H1 (cell line): ENCODE measurements around the gene PBX3. TPM values are rescaled to one million over a fixed set of nuclear protein-coding genes. Genes with fewer than 3 reads are reported as not detected.

Experiments
- CTCF ChIA-PET: fragments of 300-600 bp; sonication (Branson Sonifier 250); formaldehyde crosslinking; loops from one replicate; lab custom pipeline; 2021; ENCODE audit not compliant: partially characterized antibody; lab: Charles Lee
- POLR2A ChIA-PET: fragments of 300-600 bp; sonication (Branson Sonifier 250); formaldehyde crosslinking; loops from one replicate; lab custom pipeline; 2021; ENCODE audit warnings: inconsistent platforms; ENCODE audit not compliant: partially characterized antibody; lab: Charles Lee
- DNase-seq, 2 experiments: peaks; one replicate each; pipeline versions ENCODE4 v3.0.0 to v3.0.0-alpha.2; 2010 to 2022; ENCODE audit warnings: low spot score in 2 of 2, low read depth in 1 of 2, mixed read lengths in 1 of 2
- FAIRE-seq: peaks from 2 replicates; lab custom pipeline; 2011; peaks lifted over from hg19 to GRCh38; lab: Jason Lieb, UNC
- H2AFZ ChIP-seq: 2 replicates; pipeline ENCODE4 v1.8.1; 2012; ENCODE audit warnings: low read length, inconsistent platforms
- H2AK5ac ChIP-seq: 2 replicates; pipeline ENCODE4 v1.6.1; 2013; ENCODE audit warnings: low read depth, low read length
- H2BK120ac ChIP-seq: replicated peaks from 2 replicates; pipeline ENCODE3; 2013; ENCODE audit warnings: low read depth, low read length, inconsistent platforms
- H2BK12ac ChIP-seq: 2 replicates; pipeline ENCODE4 v1.6.1; 2013; ENCODE audit warnings: low read depth, low read length
- H2BK15ac ChIP-seq: 2 replicates; pipeline ENCODE4 v1.6.1; 2013; ENCODE audit warnings: low read length
- H2BK20ac ChIP-seq: 2 replicates; pipeline ENCODE4 v1.6.1; 2013; ENCODE audit warnings: low read length
- H2BK5ac ChIP-seq: 2 replicates; pipeline ENCODE4 v1.6.1; 2013; ENCODE audit warnings: low read depth, low read length
- H3K14ac ChIP-seq: 2 replicates; pipeline ENCODE4 v1.6.1; 2013; ENCODE audit warnings: inconsistent platforms; ENCODE audit not compliant: insufficient read length
- H3K18ac ChIP-seq: 2 replicates; pipeline ENCODE4 v1.6.1; 2013; ENCODE audit warnings: low read length; ENCODE audit errors: extremely low read depth
- H3K23ac ChIP-seq: 2 replicates; pipeline ENCODE4 v1.6.1; 2013; ENCODE audit warnings: inconsistent platforms; ENCODE audit not compliant: insufficient read length
- H3K23me2 ChIP-seq: 2 replicates; pipeline ENCODE4 v1.6.1; 2013; ENCODE audit warnings: low read depth, low read length
- H3K27ac ChIP-seq: 2 replicates; pipeline ENCODE4 v1.6.1; 2011; ENCODE audit warnings: low read depth, low read length, inconsistent platforms
- H3K27me3 ChIP-seq, 4 experiments: replicated peaks in 1 of 4; 1 replicate in 1 of 4; 2 replicates in 3 of 4; pipeline versions ENCODE4 v1.6.1 to v1.8.1; 2011 to 2013; ENCODE audit warnings: low read length in 3 of 4, mild to moderate bottlenecking in 3 of 4, inconsistent platforms in 2 of 4, mixed read lengths in 2 of 4, moderate library complexity in 1 of 4; ENCODE audit not compliant: control insufficient read depth in 3 of 4, insufficient read depth in 3 of 4; ENCODE audit errors: extremely low read depth in 1 of 4
- H3K36me3 ChIP-seq, 4 experiments: 2 replicates each; pipeline versions ENCODE4 v1.6.1 to v1.8.1; 2011 to 2013; ENCODE audit warnings: mild to moderate bottlenecking in 4 of 4, low read length in 3 of 4, moderate library complexity in 2 of 4, control low read depth in 1 of 4, inconsistent platforms in 1 of 4; ENCODE audit not compliant: insufficient read depth in 4 of 4, control insufficient read depth in 2 of 4
- H3K4ac ChIP-seq: replicated peaks from 2 replicates; pipeline ENCODE3; 2013; ENCODE audit warnings: low read length, low read depth, mixed read lengths, inconsistent platforms; ENCODE audit not compliant: insufficient read length
- H3K4me1 ChIP-seq, 4 experiments: replicated peaks in 1 of 4; 1 replicate in 1 of 4; 2 replicates in 3 of 4; pipeline versions ENCODE4 v1.6.1 to v1.8.1; 2011 to 2013; ENCODE audit warnings: low read length in 3 of 4, inconsistent platforms in 2 of 4, mixed read lengths in 1 of 4; ENCODE audit not compliant: insufficient read depth in 4 of 4, control insufficient read depth in 3 of 4
- H3K4me2 ChIP-seq, 2 experiments: 2 replicates each; pipeline versions ENCODE4 v1.6.1 to v1.8.1; 2011 to 2013; ENCODE audit warnings: low read depth in 2 of 2, low read length in 2 of 2, control low read depth in 1 of 2, inconsistent platforms in 1 of 2, mild to moderate bottlenecking in 1 of 2; ENCODE audit not compliant: insufficient read depth in 1 of 2
- H3K4me3 ChIP-seq, 4 experiments: fragments of 200-600, 300-600 bp in 1 of 4; sonication (generic), shearing (Covaris generic), sonication (Bioruptor Twin) in 1 of 4; 2 replicates each; pipeline versions ENCODE4 v1.5.1 to v1.8.1; 2011 to 2016; ENCODE audit warnings: low read length in 4 of 4, low read depth in 3 of 4, control low read depth in 2 of 4, inconsistent platforms in 2 of 4, mild to moderate bottlenecking in 2 of 4, mixed read lengths in 1 of 4, moderate library complexity in 1 of 4; ENCODE audit not compliant: insufficient read depth in 2 of 4; ENCODE audit errors: extremely low read depth in 1 of 4
- H3K56ac ChIP-seq: replicated peaks from 2 replicates; pipeline ENCODE3; 2013; ENCODE audit warnings: low read depth, mild to moderate bottlenecking, mixed read lengths, low read length, inconsistent platforms; ENCODE audit not compliant: insufficient read length
- H3K79me1 ChIP-seq: 2 replicates; pipeline ENCODE4 v1.6.1; 2013; ENCODE audit warnings: low read depth, low read length, control low read depth
- H3K79me2 ChIP-seq, 2 experiments: 2 replicates each; pipeline versions ENCODE4 v1.6.1 to v1.8.1; 2012 to 2013; ENCODE audit warnings: low read length in 2 of 2, mild to moderate bottlenecking in 2 of 2, inconsistent platforms in 1 of 2; ENCODE audit not compliant: insufficient read depth in 2 of 2, control insufficient read depth in 1 of 2
- H3K9ac ChIP-seq, 4 experiments: replicated peaks in 1 of 4; 1 replicate in 1 of 4; 2 replicates in 3 of 4; pipeline versions ENCODE4 v1.6.1 to v1.8.1; 2011 to 2013; ENCODE audit warnings: low read depth in 3 of 4, low read length in 3 of 4, control low read depth in 2 of 4, mild to moderate bottlenecking in 2 of 4, moderate library complexity in 2 of 4, inconsistent platforms in 1 of 4; ENCODE audit errors: extremely low read depth in 1 of 4
- H3K9me3 ChIP-seq, 2 experiments: 2 replicates each; pipeline versions ENCODE4 v1.6.1 to v1.8.1; 2012 to 2013; ENCODE audit warnings: mild to moderate bottlenecking in 2 of 2, moderate library complexity in 2 of 2, control low read depth in 1 of 2, inconsistent platforms in 1 of 2, low read depth in 1 of 2, low read length in 1 of 2, mixed read lengths in 1 of 2; ENCODE audit not compliant: insufficient read depth in 2 of 2
- H4K20me1 ChIP-seq, 2 experiments: replicated peaks in 1 of 2; 2 replicates each; pipeline versions ENCODE3 to v1.8.1; 2011 to 2013; ENCODE audit warnings: inconsistent platforms in 2 of 2, low read length in 2 of 2, mild to moderate bottlenecking in 1 of 2; ENCODE audit not compliant: insufficient read depth in 2 of 2, control insufficient read depth in 1 of 2
- H4K5ac ChIP-seq: 2 replicates; pipeline ENCODE4 v1.6.1; 2013; ENCODE audit warnings: low read length, low read depth, mixed read lengths, inconsistent platforms; ENCODE audit not compliant: insufficient read length
- H4K8ac ChIP-seq: 2 replicates; pipeline ENCODE4 v1.8.0; 2013; ENCODE audit warnings: mild to moderate bottlenecking, moderate library complexity, low read length, inconsistent platforms; ENCODE audit not compliant: insufficient read depth; ENCODE audit errors: extremely low read depth
- H4K91ac ChIP-seq: replicated peaks from 2 replicates; pipeline ENCODE3; 2013; ENCODE audit warnings: low read length, mixed read lengths, inconsistent platforms; ENCODE audit not compliant: insufficient read length
- BRCA1 ChIP-seq: IDR thresholded peaks from 2 replicates; pipeline ENCODE4 v1.6.1; 2012; ENCODE audit warnings: low read depth, low read length, improper control_type of control experiment
- CBX5 ChIP-seq: fragments of 300-800, 300-1000 bp; sonication (generic); IDR thresholded peaks from 2 replicates; pipeline ENCODE4 v1.7.1; 2016; ENCODE audit warnings: antibody characterized with exemption, low read length, low read depth
- CTBP2 ChIP-seq: IDR thresholded peaks from 2 replicates; pipeline ENCODE4 v1.7.0; 2011; ENCODE audit warnings: borderline replicate concordance, mild to moderate bottlenecking, moderate library complexity, mixed read lengths, low read length; ENCODE audit not compliant: insufficient read depth, insufficient read length
- EGR1 ChIP-seq: IDR thresholded peaks from 2 replicates; pipeline ENCODE4 v1.6.1; 2011; ENCODE audit warnings: low read depth, low read length, borderline replicate concordance
- GABPA ChIP-seq: IDR thresholded peaks from 2 replicates; pipeline ENCODE4 v1.6.1; 2011; ENCODE audit warnings: mild to moderate bottlenecking, low read length, moderate library complexity, borderline replicate concordance; ENCODE audit not compliant: insufficient read depth
- HDAC2 ChIP-seq, 2 experiments: fragments of 300-600 bp in 1 of 2; sonication (generic) in 1 of 2; IDR thresholded peaks; 2 replicates each; pipeline ENCODE4 v1.6.1; 2011 to 2012; ENCODE audit warnings: low read depth in 2 of 2, low read length in 2 of 2, mild to moderate bottlenecking in 2 of 2, moderate library complexity in 2 of 2, borderline replicate concordance in 1 of 2, inconsistent platforms in 1 of 2
- KDM1A ChIP-seq: fragments of 200-600, 300-600 bp; sonication (generic); IDR thresholded peaks from 2 replicates; pipeline ENCODE4 v1.7.1; 2016; ENCODE audit warnings: mild to moderate bottlenecking, low read length, borderline replicate concordance
- MAFK ChIP-seq: IDR thresholded peaks from 2 replicates; pipeline ENCODE4 v1.6.1; 2012; ENCODE audit warnings: low read depth, mild to moderate bottlenecking, improper control_type of control experiment, low read length
- RXRA ChIP-seq: IDR thresholded peaks from 2 replicates; pipeline ENCODE4 v1.6.1; 2011; ENCODE audit warnings: low read depth, mild to moderate bottlenecking, low read length, moderate library complexity; ENCODE audit not compliant: insufficient read depth
- SP2 ChIP-seq: IDR thresholded peaks from 2 replicates; pipeline ENCODE4 v1.6.1; 2012; ENCODE audit warnings: mild to moderate bottlenecking, low read length, inconsistent platforms
- TBP ChIP-seq: IDR thresholded peaks from 2 replicates; pipeline ENCODE4 v1.6.1; 2011; ENCODE audit warnings: low read depth, low read length, improper control_type of control experiment
- WGBS, 2 experiments: shearing (Covaris generic) in 1 of 2; methylation state at CpG; one replicate each; pipeline versions ENCODE4 v1.1.6 to v1.1.7; 2013 to 2015; ENCODE audit warnings: low lambda C conversion rate in 2 of 2, mixed read lengths in 2 of 2, inconsistent platforms in 1 of 2, low coverage in 1 of 2, missing lambda C conversion rate in 1 of 2; ENCODE audit not compliant: insufficient replicate concordance in 2 of 2, insufficient coverage in 1 of 2, insufficient read length in 1 of 2; ENCODE audit errors: extremely low coverage in 1 of 2, missing lambda C conversion rate in 1 of 2; 5-methylcytosine and 5-hydroxymethylcytosine counted together
- polyA plus RNA-seq, 7 experiments: library from polyadenylated mRNA; depleted of rRNA in 3 of 7; stranded (reverse) in 5 of 7; unstranded in 2 of 7; fragments of >200 nt in 5 of 7; fragments of 200-250 nt in 2 of 7; gene quantifications; 1 replicate in 5 of 7; 2 replicates in 1 of 7; 4 replicates in 1 of 7; pipeline versions ENCODE4 v1.2.1 to v1.2.3, GENCODE V29; 2011 to 2013; ENCODE audit warnings: missing spikeins in 2 of 7, mixed read lengths in 2 of 7
- total RNA-seq: library from RNA; stranded (reverse); fragmentation: NEBNext Ultra II Directional; extraction: Animal tissue kit (Norgen Biotek cat#: 25700); gene quantifications from 2 replicates; pipeline ENCODE4 v1.2.1, GENCODE V29; 2021
- TF ChIP-seq, protein P1 (sequence below): IDR thresholded peaks from 2 replicates; pipeline ENCODE4 v1.6.1; 2012; ENCODE audit warnings: inconsistent platforms

PBX3 gene
- total and polyA plus RNA-seq, 2 of the 8 experiments (the other 6 are each of a cell fraction or from before 2014, with no cell fraction given), result 22.7 to 44.3 TPM

DNA sequence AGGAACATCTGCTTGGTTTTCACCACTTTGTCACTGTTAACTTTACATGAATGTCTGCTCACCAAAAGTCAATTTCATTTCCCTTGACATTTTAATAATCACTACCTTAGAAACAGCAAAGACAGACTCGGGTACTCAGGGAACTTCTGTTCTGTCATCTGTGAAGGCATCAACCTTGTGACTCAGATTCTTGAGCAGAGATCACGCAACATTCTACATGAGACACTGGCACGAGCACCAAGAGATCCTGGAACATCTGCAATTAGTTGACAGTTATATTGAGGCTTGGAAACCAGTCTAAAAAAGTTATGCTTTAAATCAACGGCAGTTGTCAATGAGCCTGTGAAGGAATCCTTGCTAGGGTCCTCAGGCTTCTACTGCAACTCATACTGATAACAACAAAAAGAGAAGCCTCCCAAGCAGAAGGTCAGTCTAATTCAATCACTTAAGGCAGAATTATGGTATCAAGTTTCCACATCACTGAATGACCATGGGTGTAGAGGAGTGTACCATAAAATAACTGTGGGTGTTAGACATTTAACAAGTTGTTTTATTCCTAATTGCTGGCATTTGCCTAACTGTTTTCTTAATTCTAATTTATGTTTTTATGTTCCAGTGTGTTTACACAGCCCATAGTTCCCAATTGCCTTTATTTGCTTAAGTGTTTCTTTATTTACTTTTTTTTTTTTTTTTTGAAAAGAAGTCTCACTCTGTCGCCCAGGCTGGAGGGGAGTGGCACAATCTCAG lies 3.3 kb upstream of the PBX3 start:
- no peak overlapping the region for H2BK12ac ChIP-seq
- H3K36me3 ChIP-seq, result peaks cover 0 to 3% (median 0%) of the 10 kb centered on the region in 4 experiments; a peak in 1 of 8 replicates
- H3K9ac ChIP-seq, result no peak overlapping the region
- H2BK5ac ChIP-seq, result no peak overlapping the region
- no peak overlapping the region for H2BK15ac ChIP-seq
- no peak overlapping the region for H3K4me2 ChIP-seq
- no peak overlapping the region for H3K4me3 ChIP-seq
- no peak overlapping the region for H4K91ac ChIP-seq
- no peak for FAIRE-seq
- no peak overlapping the region for H2BK120ac ChIP-seq
- H3K79me1 ChIP-seq, result no peaks in the 10 kb centered on the region
- H2AFZ ChIP-seq, result no peak overlapping the region
- no peak overlapping the region for H2AK5ac ChIP-seq
- DNase-seq, result no peak
- 93% methylated on average over 5 of the region's 5 CpGs; no CpG with 5 or more reads in 1 of the 2 experiments for WGBS, 2 experiments
- no peak overlapping the region for H3K4ac ChIP-seq
- no peak overlapping the region for H3K27ac ChIP-seq
- H4K8ac ChIP-seq, result no peak overlapping the region
- POLR2A ChIA-PET, result no interaction called here
- peaks cover 0 to 10% of the 10 kb centered on the region in 2 experiments; a peak in 2 of 4 replicates for H3K79me2 ChIP-seq
- no peaks in the 10 kb centered on the region for H4K20me1 ChIP-seq
- CTCF ChIA-PET, result interaction anchor here (1.0 kb wide), 1 partner anchor 13 kb away, joined by 3 read pairs; no protein-coding TSS in a partner anchor
- H3K4me1 ChIP-seq, result peaks cover 3 to 6% (median 4%) of the 10 kb centered on the region in 4 experiments; a peak in 4 of 7 replicates
- no peak overlapping the region for H3K14ac ChIP-seq
- no peak overlapping the region for H3K23ac ChIP-seq
- H3K23me2 ChIP-seq, result peaks cover 13% of the 10 kb centered on the region
- no peak overlapping the region for H3K56ac ChIP-seq
- H3K18ac ChIP-seq, result no peak overlapping the region
- H3K9me3 ChIP-seq, result no peaks in the 10 kb centered on the region
- no peak overlapping the region for H4K5ac ChIP-seq
- H2BK20ac ChIP-seq, result no peak overlapping the region
- no peaks in the 10 kb centered on the region for H3K27me3 ChIP-seq
- TF ChIP-seq GABPA (no peak), BRCA1 (no peak), TBP (no peak), CBX5 (no peak), HDAC2 (IDR thresholded peaks at IDR 0.05; ENCODE audit: borderline replicate concordance in 1 of 2, low read depth in 2 of 2, low read length in 2 of 2) (no peak), EGR1 (no peak), SP2 (no peak), RXRA (no peak), KDM1A (no peak), MAFK (no peak), CTBP2 (no peak)
- TF ChIP-seq, protein P1, sequence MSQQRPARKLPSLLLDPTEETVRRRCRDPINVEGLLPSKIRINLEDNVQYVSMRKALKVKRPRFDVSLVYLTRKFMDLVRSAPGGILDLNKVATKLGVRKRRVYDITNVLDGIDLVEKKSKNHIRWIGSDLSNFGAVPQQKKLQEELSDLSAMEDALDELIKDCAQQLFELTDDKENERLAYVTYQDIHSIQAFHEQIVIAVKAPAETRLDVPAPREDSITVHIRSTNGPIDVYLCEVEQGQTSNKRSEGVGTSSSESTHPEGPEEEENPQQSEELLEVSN, result no peak
